OCI-LY7 (cell line): Measurements from ENCODE around the gene TRIM27. TPM values are rescaled to one million over a fixed set of nuclear protein-coding genes. Genes with fewer than 3 reads are reported as not detected.
"Not testable (repeated sequence)": the region's sequence is repeated elsewhere in the genome, so short reads cannot be mapped to it uniquely, and the experiment has no call there.

Experiments
- BruUV-seq: library from RNA; stranded (reverse); fragments of 400-500 nt; replicated peaks from 2 replicates; lab custom pipeline; 2021; lab: Mats Ljungman, UMichigan
- CTCF ChIA-PET: fragments of 300-600 bp; sonication (Branson Sonifier 250); formaldehyde crosslinking; loops from one replicate; lab custom pipeline; 2022; ENCODE audit warnings: antibody characterized with exemption; ENCODE audit not compliant: unreplicated experiment; lab: Charles Lee
- POLR2A ChIA-PET: fragments of 300-600 bp; sonication (Branson Sonifier 250); formaldehyde crosslinking; loops from one replicate; lab custom pipeline; 2022; ENCODE audit warnings: antibody characterized with exemption; lab: Charles Lee
- DNase-seq: peaks from one replicate; pipeline ENCODE4 v3.0.0-alpha.2; 2015; ENCODE audit warnings: low spot score
- H2AFZ ChIP-seq: fragments of 200-600 bp; sonication (generic), shearing (Covaris generic); 2 replicates; pipeline ENCODE4 v1.6.1; 2014; ENCODE audit warnings: mild to moderate bottlenecking, antibody characterized with exemption, low read length, moderate library complexity
- H3K27ac ChIP-seq: fragments of 200-600 bp; sonication (generic); 2 replicates; pipeline ENCODE4 v1.5.1; 2014; ENCODE audit warnings: mixed run types, low read depth, mild to moderate bottlenecking, moderate library complexity, low read length, inconsistent platforms; ENCODE audit not compliant: poor library complexity, severe bottlenecking
- H3K36me3 ChIP-seq: fragments of 200-600 bp; sonication (generic); 2 replicates; pipeline ENCODE4 v1.6.1; 2014; ENCODE audit warnings: mild to moderate bottlenecking, antibody characterized with exemption, low read length, moderate library complexity, mixed read lengths; ENCODE audit not compliant: insufficient read depth
- H3K4me1 ChIP-seq: fragments of 200-600 bp; sonication (generic); 2 replicates; pipeline ENCODE4 v1.5.1; 2014; ENCODE audit warnings: mild to moderate bottlenecking, low read length; ENCODE audit not compliant: insufficient read depth, poor library complexity, severe bottlenecking
- H3K4me2 ChIP-seq: fragments of 200-600 bp; sonication (generic); 2 replicates; pipeline ENCODE4 v1.6.1; 2014; ENCODE audit warnings: mild to moderate bottlenecking, low read length
- H3K4me3 ChIP-seq: fragments of 200-600 bp; sonication (generic); 2 replicates; pipeline ENCODE4 v1.5.1; 2014; ENCODE audit warnings: mild to moderate bottlenecking, low read depth, low read length; ENCODE audit not compliant: poor library complexity, severe bottlenecking
- H3K79me2 ChIP-seq: fragments of 200-600 bp; sonication (generic); 2 replicates; pipeline ENCODE4 v1.6.1; 2016; ENCODE audit warnings: low read depth, mild to moderate bottlenecking, low read length, moderate library complexity, mixed read lengths; ENCODE audit not compliant: insufficient read depth
- H3K9me2 ChIP-seq: fragments of 200-600 bp; sonication (generic); 2 replicates; pipeline ENCODE4 v1.6.1; 2016; ENCODE audit warnings: mild to moderate bottlenecking, low read length, mixed read lengths; ENCODE audit not compliant: insufficient read depth
- H3K9me3 ChIP-seq: fragments of 200-600 bp; sonication (generic); 2 replicates; pipeline ENCODE4 v1.6.1; 2014; ENCODE audit warnings: mild to moderate bottlenecking, mixed run types, low read length, mixed read lengths
- H4K20me1 ChIP-seq: fragments of 200-600 bp; sonication (generic); 2 replicates; pipeline ENCODE4 v1.6.1; 2014; ENCODE audit warnings: mild to moderate bottlenecking, antibody characterized with exemption, low read length, moderate library complexity, mixed read lengths; ENCODE audit not compliant: insufficient read depth
- EZH2phosphoT487 ChIP-seq: fragments of 200-600 bp; sonication (generic); IDR thresholded peaks from 2 replicates; pipeline ENCODE4 v1.6.1; 2018; ENCODE audit warnings: low read depth, borderline replicate concordance, mild to moderate bottlenecking, mixed run types, antibody characterized with exemption, low read length, moderate library complexity, mixed read lengths
- intact Hi-C: fragments of 100-400 bp; cut with micrococcal nuclease; formaldehyde crosslinking; loops from one replicate; pipeline ENCODE4 v1.10.0; 2022; ENCODE audit not compliant: unreplicated experiment
- total RNA-seq, 2 experiments: library from RNA; depleted of rRNA in 1 of 2; stranded (reverse); fragments of >200 nt in 1 of 2; shearing (Covaris generic) in 1 of 2; gene quantifications; 2 replicates each; pipeline ENCODE4 v1.2.3, GENCODE V29; 2014 to 2022
- TF ChIP-seq, protein P1 (sequence below): fragments of 200-600 bp; sonication (generic); conservative IDR thresholded peaks from 2 replicates; pipeline ENCODE4 v1.5.1; 2014; ENCODE audit warnings: mild to moderate bottlenecking, antibody characterized with exemption, low read length, moderate library complexity, mixed read lengths

Gene TRIM27
- total RNA-seq, 2 experiments from 2014 or later: 112 to 130 TPM

DNA sequence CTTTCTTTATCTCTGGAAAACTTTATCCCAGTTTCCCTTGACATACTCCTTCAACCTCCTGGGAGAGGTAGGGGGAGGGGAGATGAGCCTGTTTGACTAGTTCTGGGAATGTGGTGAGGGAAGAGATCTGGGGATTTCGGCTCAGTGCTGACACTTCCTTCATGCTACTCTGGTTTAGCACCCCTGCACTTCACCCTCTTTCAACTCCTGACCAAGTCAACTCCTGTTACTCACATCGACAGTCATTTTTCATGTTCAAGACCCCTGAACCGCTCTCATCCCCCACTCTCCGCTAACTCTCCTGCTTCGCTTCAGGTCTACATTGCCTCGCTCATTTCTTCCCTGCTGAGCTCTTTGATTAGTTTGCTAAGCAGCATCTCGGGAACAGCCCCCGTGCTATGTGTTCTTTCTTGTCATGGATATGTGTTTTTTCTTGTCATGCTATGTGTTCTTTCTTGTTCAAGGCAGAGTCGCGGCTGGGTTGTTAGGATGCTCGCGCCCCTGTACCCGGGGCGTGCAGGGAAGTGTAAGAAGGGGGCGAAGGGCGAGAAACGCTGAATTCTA, 16.6 kb upstream of the TRIM27 start:
- ChIA-PET CTCF (no interaction called here), POLR2A (no interaction called here)
- Histone ChIP-seq H3K27ac (no peak overlapping the region), H3K4me2 (peak overlapping the region; percentile 38; the same call in 1 of the 2 replicates), H3K36me3 (no peaks in the 10 kb centered on the region), H3K9me2 (no peaks in the 10 kb centered on the region), H3K9me3 (peaks cover 10% of the 10 kb centered on the region; the same call in 1 of the 2 replicates), H2AFZ (peak overlapping the region; percentile 81), H3K4me3 (no peak overlapping the region), H3K79me2 (no peaks in the 10 kb centered on the region), H3K4me1 (peaks cover 32% of the 10 kb centered on the region), H4K20me1 (no peaks in the 10 kb centered on the region)
- DNase-seq: no peak
- BruUV-seq: no TSS peak
- intact Hi-C loops: loop anchor here (5.0 kb wide), 2 partner anchors 78 to 293 kb away; no protein-coding TSS in a partner anchor
- TF ChIP-seq EZH2phosphoT487: no peak
- TF ChIP-seq, protein P1, sequence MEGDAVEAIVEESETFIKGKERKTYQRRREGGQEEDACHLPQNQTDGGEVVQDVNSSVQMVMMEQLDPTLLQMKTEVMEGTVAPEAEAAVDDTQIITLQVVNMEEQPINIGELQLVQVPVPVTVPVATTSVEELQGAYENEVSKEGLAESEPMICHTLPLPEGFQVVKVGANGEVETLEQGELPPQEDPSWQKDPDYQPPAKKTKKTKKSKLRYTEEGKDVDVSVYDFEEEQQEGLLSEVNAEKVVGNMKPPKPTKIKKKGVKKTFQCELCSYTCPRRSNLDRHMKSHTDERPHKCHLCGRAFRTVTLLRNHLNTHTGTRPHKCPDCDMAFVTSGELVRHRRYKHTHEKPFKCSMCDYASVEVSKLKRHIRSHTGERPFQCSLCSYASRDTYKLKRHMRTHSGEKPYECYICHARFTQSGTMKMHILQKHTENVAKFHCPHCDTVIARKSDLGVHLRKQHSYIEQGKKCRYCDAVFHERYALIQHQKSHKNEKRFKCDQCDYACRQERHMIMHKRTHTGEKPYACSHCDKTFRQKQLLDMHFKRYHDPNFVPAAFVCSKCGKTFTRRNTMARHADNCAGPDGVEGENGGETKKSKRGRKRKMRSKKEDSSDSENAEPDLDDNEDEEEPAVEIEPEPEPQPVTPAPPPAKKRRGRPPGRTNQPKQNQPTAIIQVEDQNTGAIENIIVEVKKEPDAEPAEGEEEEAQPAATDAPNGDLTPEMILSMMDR: no peak

DNA sequence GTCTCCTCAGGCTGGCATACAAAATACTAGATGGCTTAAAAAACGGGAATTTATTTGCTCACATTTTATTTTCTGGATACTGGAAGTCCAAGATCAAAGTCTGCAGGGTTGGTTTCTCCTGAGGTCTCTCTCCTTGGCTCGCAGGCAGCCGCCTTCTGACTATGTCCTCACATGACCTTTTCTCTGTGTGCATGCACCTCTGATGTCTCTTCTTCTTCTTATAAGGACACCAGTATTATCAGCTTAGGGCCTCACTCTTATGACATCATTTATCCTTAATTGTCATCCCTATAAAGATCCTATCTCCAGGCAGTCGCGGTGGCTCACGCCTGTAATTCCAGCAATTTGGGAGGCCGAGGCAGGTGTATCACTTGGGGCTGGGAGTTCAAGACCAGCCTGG, 9.3 kb upstream of the TRIM27 start:
- Histone ChIP-seq H3K79me2 (no peaks in the 10 kb centered on the region), H3K27ac (no peak overlapping the region), H3K9me2 (no peaks in the 10 kb centered on the region), H3K4me2 (no peak overlapping the region), H3K36me3 (no peaks in the 10 kb centered on the region), H4K20me1 (no peaks in the 10 kb centered on the region), H2AFZ (no peak overlapping the region), H3K4me1 (no peaks in the 10 kb centered on the region), H3K4me3 (no peak overlapping the region), H3K9me3 (no peaks in the 10 kb centered on the region)
- BruUV-seq: no TSS peak
- DNase-seq: no peak
- POLR2A ChIA-PET: interaction anchor here (0.9 to 1.1 kb wide), 2 partner anchors 16 to 70 kb away, joined by 3 to 6 read pairs; no protein-coding TSS in a partner anchor
- no peak for TF ChIP-seq EZH2phosphoT487
- TF ChIP-seq, protein P1: no peak
- intact Hi-C loops: no loop called here
- CTCF ChIA-PET: no interaction called here

DNA sequence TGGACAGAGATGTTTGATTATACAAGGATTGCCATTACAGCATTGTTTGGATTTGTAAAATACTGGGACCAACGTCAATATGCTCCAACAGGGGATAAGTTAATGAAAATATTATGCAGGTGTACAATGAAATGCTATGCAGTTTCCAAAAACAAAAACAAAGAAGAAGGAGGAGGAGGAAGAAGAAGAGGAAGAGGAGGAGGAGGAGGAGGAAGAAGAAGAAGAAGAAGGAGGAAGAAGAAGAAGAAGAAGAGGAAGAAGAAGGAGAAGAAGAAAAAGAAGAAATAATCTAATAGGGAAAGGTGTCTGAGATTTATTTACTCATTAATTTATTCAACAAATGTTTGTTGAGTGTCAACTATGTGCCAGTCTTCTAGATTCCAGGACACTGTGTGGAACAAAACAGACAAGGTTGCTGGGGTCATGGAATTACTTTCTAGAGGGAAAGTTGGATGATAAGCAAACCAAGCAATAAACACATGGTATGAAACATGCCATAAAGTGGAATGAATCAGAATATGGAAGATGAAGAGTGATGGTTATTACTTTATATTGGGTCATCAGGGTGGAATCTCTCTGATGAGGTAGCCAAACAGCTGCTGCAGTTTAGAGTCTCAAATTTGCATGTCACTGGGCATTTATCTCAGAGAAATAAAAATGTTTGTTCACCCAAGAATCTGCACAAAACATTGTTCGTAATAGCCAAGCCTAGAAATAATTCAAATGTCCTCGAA, 6.3 kb upstream of the TRIM27 start:
- Histone ChIP-seq H2AFZ (no peak overlapping the region), H4K20me1 (no peaks in the 10 kb centered on the region), H3K4me1 (no peaks in the 10 kb centered on the region), H3K4me2 (no peak overlapping the region), H3K9me2 (no peaks in the 10 kb centered on the region), H3K9me3 (no peaks in the 10 kb centered on the region), H3K27ac (no peak overlapping the region), H3K79me2 (no peaks in the 10 kb centered on the region), H3K4me3 (no peak overlapping the region), H3K36me3 (no peaks in the 10 kb centered on the region)
- ChIA-PET CTCF (no interaction called here), POLR2A (no interaction called here)
- TF ChIP-seq, protein P1: no peak
- no peak for TF ChIP-seq EZH2phosphoT487
- no peak for DNase-seq
- no TSS peak for BruUV-seq
- intact Hi-C loops: no loop called here

DNA sequence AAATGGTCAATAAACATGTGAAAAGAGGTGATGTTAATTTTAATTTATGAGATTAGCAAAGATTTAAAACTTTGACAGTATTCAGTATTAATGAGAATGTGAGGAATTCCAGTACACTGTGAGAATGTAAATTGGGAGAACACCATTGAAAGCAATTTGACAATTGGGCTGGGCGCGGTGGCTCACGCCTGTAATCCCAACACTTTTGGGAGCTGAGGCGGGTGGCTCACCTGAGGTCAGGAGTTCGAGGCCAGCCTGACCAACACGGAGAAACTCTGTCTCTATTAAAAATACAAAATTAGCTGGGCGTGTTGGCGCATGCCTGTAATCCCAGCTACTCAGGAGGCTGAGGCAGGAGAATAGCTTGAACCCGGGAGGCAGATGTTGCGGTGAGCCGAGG, 5.6 kb upstream of the TRIM27 start:
- H3K4me1 ChIP-seq, POLR2A ChIA-PET, DNase-seq, H3K4me2 ChIP-seq, intact Hi-C loops, H3K4me3 ChIP-seq, H3K36me3 ChIP-seq, CTCF ChIA-PET, H3K9me3 ChIP-seq, BruUV-seq, H3K9me2 ChIP-seq, H2AFZ ChIP-seq, H3K79me2 ChIP-seq, H3K27ac ChIP-seq, H4K20me1 ChIP-seq: not testable (repeated sequence)
